Medulla oblongata (tissue), 1 donor: Measurements from ENCODE around the gene ZNF184.
"Not testable (repeated sequence)": the region's sequence is repeated elsewhere in the genome, so short reads cannot be mapped to it uniquely, and the experiment has no call there.

Experiments
- DNase-seq: peaks from one replicate; pipeline ENCODE4 v3.0.0-alpha.2; 2015; ENCODE audit errors: extremely low spot score

Gene ZNF184

GRCh38 chr6:27424851-27425250, 48.1 kb downstream of the ZNF184 start:
- not testable (repeated sequence) for DNase-seq

GRCh38 chr6:27422651-27423332, 50.1 kb downstream of the ZNF184 start:
- no peak for DNase-seq

- DNase-seq, result no peak
Observed at GRCh38 chr6:27419363-27419762, 53.5 kb downstream of the ZNF184 start.

- no peak for DNase-seq
Observed at GRCh38 chr6:27415898-27416297, 57.0 kb downstream of the ZNF184 start.

GRCh38 chr6:27414996-27415395, 57.9 kb downstream of the ZNF184 start:
- no peak for DNase-seq

- DNase-seq, result no peak
Observed at GRCh38 chr6:27414300-27414699, 58.6 kb downstream of the ZNF184 start.

GRCh38 chr6:27407153-27407814, 65.6 kb downstream of the ZNF184 start:
- DNase-seq, result no peak

- DNase-seq, result no peak
Observed at GRCh38 chr6:27406085-27406484, 66.8 kb downstream of the ZNF184 start.

- DNase-seq, result no peak
Observed at GRCh38 chr6:27400877-27401642, 71.8 kb downstream of the ZNF184 start.
